ENCODE data around the gene SBK1.

GRCh38 chr16:28312327-28312726, 20.0 kb downstream of the SBK1 start:
- TF ChIP-seq EZH2 (IDR thresholded peaks at IDR 0.05; ENCODE audit: insufficient read depth, poor library complexity, severe bottlenecking) (no peak), EZH2phosphoT487 (IDR thresholded peaks at IDR 0.05; ENCODE audit: insufficient read depth, low read depth) (no peak)
